Measurements from ENCODE around the gene OPA1.
A peak's percentile ranks its signal among the peaks of the same experiment; 100 is the strongest.

OPA1 gene

DNA sequence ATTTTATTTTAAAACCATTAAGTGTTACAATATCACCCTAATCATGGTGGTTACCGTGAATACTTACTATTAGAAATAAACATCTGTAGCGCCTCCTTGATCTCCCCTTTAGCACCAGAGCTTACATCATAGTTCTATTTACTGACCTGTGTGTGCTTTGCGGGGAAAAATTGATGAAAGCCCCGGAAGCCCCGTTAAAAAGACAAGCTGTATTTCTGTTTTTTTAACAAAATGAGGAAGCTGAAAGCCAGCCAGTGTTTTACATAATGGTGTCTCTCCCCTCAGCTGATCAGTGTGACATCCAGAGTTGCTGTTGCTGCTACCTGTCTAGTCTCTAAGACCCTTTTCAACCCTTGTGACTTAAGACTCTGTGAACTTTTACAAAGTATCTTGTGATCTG is 100.8 kb downstream of the OPA1 start:
- Mint-ChIP-seq H3K4me3 (no peak overlapping the region), H3K27ac (peak overlapping the region; percentile 11), H3K4me1 (no peaks in the 10 kb centered on the region), H3K27me3 (ENCODE audit: low read depth, poor library complexity) (no peaks in the 10 kb centered on the region), H3K36me3 (ENCODE audit: low read depth) (peaks cover 44% of the 10 kb centered on the region), H3K9me3 (no peaks in the 10 kb centered on the region)
- TF ChIP-seq, protein P1, sequence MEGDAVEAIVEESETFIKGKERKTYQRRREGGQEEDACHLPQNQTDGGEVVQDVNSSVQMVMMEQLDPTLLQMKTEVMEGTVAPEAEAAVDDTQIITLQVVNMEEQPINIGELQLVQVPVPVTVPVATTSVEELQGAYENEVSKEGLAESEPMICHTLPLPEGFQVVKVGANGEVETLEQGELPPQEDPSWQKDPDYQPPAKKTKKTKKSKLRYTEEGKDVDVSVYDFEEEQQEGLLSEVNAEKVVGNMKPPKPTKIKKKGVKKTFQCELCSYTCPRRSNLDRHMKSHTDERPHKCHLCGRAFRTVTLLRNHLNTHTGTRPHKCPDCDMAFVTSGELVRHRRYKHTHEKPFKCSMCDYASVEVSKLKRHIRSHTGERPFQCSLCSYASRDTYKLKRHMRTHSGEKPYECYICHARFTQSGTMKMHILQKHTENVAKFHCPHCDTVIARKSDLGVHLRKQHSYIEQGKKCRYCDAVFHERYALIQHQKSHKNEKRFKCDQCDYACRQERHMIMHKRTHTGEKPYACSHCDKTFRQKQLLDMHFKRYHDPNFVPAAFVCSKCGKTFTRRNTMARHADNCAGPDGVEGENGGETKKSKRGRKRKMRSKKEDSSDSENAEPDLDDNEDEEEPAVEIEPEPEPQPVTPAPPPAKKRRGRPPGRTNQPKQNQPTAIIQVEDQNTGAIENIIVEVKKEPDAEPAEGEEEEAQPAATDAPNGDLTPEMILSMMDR (IDR thresholded peaks at IDR 0.05), result no peak
- no peak for DNase-seq

DNA sequence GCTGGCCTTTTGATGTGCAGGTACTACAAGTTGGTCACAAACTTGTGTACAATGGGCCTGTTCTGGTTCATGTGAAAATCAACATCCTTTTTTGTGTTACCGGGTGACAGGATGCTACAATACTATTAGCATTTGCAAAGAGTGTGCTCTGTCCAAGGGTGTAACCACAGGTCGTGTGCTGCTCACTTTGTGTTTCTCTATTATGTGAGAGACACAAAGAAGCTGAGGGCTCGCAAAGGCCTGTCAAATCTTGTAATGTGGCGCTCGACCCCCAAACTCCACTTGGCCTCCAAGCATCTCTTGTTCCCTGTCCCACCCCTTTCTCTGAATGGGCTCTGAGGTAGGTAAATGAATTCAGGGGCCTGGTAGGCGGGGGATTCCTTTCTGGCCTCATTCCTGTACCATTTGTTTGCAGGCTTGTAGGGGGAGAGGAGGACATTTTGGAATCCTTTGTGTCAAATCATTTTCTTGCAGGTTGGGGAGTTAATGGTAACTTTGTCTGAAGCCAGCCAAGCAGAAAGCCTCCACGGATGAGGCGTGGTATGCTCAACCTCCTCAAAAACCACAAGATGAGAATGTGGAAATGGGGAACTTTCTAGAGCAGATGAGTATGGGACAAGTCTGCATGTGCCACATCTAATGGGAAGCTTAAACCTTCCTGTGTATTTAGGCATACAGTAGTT is 109.1 kb downstream of the OPA1 start:
- Mint-ChIP-seq H3K4me3 (no peak overlapping the region), H3K27me3 (ENCODE audit: low read depth, poor library complexity) (no peaks in the 10 kb centered on the region), H3K36me3 (ENCODE audit: low read depth) (peaks cover 8% of the 10 kb centered on the region), H3K9me3 (no peaks in the 10 kb centered on the region), H3K4me1 (peaks cover 19% of the 10 kb centered on the region), H3K27ac (no peak overlapping the region)
- no peak for DNase-seq
- TF ChIP-seq, protein P1 (IDR thresholded peaks at IDR 0.05), result no peak

DNA sequence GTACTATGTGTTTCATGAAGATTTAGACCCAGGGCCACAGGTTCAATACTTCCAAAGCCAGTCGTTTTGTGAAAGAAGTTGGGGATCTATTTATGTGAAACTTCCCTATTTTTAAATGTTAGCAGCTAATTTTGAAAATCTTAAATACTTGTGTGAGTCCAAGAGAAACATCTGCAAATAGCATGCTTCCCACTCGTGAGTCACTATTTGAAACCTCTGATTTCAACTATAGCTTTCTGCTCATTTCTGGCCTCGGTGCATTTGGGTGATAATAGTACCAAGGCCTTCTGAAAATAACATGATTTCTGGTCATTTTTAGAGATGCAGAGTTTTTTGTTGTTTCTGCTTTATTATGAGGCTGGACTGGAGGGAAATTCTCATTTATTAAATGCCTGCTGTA is 110.0 kb downstream of the OPA1 start:
- H3K4me1 Mint-ChIP-seq, result peaks cover 19% of the 10 kb centered on the region
- no peaks in the 10 kb centered on the region for H3K9me3 Mint-ChIP-seq
- no peaks in the 10 kb centered on the region for H3K27me3 Mint-ChIP-seq (ENCODE audit: low read depth, poor library complexity)
- no peak overlapping the region for H3K4me3 Mint-ChIP-seq
- H3K27ac Mint-ChIP-seq, result no peak overlapping the region
- TF ChIP-seq, protein P1 (IDR thresholded peaks at IDR 0.05), result no peak
- no peak for DNase-seq
- peaks cover 5% of the 10 kb centered on the region for H3K36me3 Mint-ChIP-seq (ENCODE audit: low read depth)

DNA sequence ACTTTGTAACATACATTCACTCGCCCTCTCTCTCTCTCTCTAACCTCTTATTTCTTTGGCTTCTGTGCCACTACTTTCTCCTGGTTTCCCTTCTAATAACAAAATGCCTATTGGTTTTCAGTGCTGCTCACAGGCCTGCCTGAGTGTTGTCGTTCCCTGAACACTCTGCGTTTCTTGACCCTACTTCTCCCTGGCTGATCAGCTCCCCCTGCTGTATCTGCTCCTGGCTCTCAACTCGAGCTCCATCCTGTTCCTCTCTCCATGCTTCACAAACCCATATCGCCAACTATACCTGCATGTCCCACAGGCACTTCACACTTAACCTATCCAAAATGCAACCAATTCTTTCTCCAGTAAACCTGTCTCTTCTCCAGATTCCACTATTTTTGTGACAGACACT is 111.4 kb downstream of the OPA1 start:
- no peaks in the 10 kb centered on the region for H3K27me3 Mint-ChIP-seq (ENCODE audit: low read depth, poor library complexity)
- no peak overlapping the region for H3K27ac Mint-ChIP-seq
- H3K4me1 Mint-ChIP-seq, result peaks cover 27% of the 10 kb centered on the region
- no peaks in the 10 kb centered on the region for H3K36me3 Mint-ChIP-seq (ENCODE audit: low read depth)
- H3K4me3 Mint-ChIP-seq, result no peak overlapping the region
- DNase-seq, result no peak
- TF ChIP-seq, protein P1 (IDR thresholded peaks at IDR 0.05), result no peak
- no peaks in the 10 kb centered on the region for H3K9me3 Mint-ChIP-seq

DNA sequence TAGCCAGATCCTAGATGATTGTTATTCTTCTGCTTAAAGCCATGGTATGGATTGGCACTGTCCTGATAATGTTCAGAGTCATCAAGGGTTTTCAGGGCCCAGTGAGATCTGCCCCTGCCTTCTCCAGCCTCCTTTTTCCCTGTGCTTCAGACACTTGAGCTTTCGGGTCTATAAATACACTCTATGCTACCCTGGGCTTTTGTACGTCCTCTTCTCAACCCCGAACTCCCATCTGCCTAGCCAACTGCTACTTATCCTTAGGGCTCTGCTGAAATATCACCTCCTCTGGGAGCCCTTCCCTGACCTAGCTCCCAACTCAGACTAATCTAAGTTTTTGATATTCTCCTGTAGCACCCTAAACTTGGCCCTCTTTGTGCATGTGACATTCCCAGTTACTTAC is 115.3 kb downstream of the OPA1 start:
- Mint-ChIP-seq H3K27ac (no peak overlapping the region), H3K36me3 (ENCODE audit: low read depth) (no peaks in the 10 kb centered on the region), H3K4me1 (peaks cover 47% of the 10 kb centered on the region), H3K4me3 (no peak overlapping the region), H3K27me3 (ENCODE audit: low read depth, poor library complexity) (no peaks in the 10 kb centered on the region), H3K9me3 (peaks cover 1% of the 10 kb centered on the region)
- TF ChIP-seq, protein P1 (IDR thresholded peaks at IDR 0.05), result no peak
- no peak for DNase-seq
